ENCODE results near the gene IKZF1.

DNA sequence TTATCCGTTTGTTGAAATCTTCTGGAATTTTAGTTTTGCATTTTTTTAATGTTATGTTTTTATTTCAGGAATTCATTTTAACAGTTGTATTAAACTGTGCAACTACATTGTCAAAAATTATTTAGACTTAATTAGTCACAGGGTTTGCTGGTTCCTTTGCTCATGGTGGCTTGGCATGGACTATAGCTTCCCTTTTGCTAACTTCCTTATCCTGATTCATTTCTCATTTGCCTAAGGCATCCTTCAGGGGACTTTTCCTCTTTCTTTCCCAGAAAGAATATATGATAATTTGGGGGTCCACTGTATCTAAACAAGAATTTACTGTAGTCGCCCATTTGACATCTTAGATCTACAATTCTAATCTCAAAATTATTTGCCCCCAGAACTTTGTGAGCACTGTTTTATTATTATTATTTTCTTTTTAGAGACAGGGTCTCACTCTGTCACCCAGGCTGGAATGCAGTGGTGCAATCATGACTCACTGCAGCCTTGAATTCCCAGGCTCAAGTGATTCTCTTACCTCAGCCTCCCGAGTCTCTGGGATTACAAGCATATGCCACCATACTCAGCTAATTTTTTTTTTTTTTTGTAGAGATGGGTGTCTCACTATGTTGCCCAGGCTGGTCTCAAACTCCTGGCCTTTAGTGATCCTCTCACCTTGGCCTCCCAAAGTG, 131.8 kb downstream of the IKZF1 start:
- TF ChIP-seq, protein P1, sequence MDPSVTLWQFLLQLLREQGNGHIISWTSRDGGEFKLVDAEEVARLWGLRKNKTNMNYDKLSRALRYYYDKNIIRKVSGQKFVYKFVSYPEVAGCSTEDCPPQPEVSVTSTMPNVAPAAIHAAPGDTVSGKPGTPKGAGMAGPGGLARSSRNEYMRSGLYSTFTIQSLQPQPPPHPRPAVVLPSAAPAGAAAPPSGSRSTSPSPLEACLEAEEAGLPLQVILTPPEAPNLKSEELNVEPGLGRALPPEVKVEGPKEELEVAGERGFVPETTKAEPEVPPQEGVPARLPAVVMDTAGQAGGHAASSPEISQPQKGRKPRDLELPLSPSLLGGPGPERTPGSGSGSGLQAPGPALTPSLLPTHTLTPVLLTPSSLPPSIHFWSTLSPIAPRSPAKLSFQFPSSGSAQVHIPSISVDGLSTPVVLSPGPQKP (IDR thresholded peaks at IDR 0.05; ENCODE audit: borderline replicate concordance, low read depth, low read length) = no peak
- TF ChIP-seq RFX5 (IDR thresholded peaks at IDR 0.05; ENCODE audit: low read depth, low read length) (no peak), FOS (IDR thresholded peaks at IDR 0.05; ENCODE audit: low read depth, low read length) (peak; percentile 69; the same call in 1 of the 2 replicates), SMC3 (IDR thresholded peaks at IDR 0.05; ENCODE audit: low read depth, low read length) (no peak), MAFK (IDR thresholded peaks at IDR 0.05; ENCODE audit: low read depth, low read length) (no peak), RAD21 (IDR thresholded peaks at IDR 0.05; ENCODE audit: low read length) (no peak), CEBPB (IDR thresholded peaks at IDR 0.05; ENCODE audit: low read depth, low read length) (peak; percentile 90), MXI1 (IDR thresholded peaks at IDR 0.05; ENCODE audit: borderline replicate concordance, low read depth, low read length) (no peak), BHLHE40 (IDR thresholded peaks at IDR 0.05; ENCODE audit: low read depth, low read length) (no peak), MAZ (IDR thresholded peaks at IDR 0.05; ENCODE audit: borderline replicate concordance, low read depth, low read length) (no peak)
- TF ChIP-seq, protein P2, sequence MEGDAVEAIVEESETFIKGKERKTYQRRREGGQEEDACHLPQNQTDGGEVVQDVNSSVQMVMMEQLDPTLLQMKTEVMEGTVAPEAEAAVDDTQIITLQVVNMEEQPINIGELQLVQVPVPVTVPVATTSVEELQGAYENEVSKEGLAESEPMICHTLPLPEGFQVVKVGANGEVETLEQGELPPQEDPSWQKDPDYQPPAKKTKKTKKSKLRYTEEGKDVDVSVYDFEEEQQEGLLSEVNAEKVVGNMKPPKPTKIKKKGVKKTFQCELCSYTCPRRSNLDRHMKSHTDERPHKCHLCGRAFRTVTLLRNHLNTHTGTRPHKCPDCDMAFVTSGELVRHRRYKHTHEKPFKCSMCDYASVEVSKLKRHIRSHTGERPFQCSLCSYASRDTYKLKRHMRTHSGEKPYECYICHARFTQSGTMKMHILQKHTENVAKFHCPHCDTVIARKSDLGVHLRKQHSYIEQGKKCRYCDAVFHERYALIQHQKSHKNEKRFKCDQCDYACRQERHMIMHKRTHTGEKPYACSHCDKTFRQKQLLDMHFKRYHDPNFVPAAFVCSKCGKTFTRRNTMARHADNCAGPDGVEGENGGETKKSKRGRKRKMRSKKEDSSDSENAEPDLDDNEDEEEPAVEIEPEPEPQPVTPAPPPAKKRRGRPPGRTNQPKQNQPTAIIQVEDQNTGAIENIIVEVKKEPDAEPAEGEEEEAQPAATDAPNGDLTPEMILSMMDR (conservative IDR thresholded peaks at IDR 0.05; ENCODE audit: low read depth, low read length) = no peak
- TF ChIP-seq, protein P3, sequence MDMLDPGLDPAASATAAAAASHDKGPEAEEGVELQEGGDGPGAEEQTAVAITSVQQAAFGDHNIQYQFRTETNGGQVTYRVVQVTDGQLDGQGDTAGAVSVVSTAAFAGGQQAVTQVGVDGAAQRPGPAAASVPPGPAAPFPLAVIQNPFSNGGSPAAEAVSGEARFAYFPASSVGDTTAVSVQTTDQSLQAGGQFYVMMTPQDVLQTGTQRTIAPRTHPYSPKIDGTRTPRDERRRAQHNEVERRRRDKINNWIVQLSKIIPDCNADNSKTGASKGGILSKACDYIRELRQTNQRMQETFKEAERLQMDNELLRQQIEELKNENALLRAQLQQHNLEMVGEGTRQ (IDR thresholded peaks at IDR 0.05; ENCODE audit: low read depth, low read length) = no peak
